Fibroblast of mammary gland (primary cell): ENCODE data around the gene ZNF346.

Experiments used
- DNase-seq: peaks from one replicate; pipeline ENCODE4 v3.0.0-alpha.2; 2010; ENCODE audit warnings: low read depth
- H3K4me3 ChIP-seq: 2 replicates; pipeline ENCODE4 v1.5.1; 2011; ENCODE audit warnings: low read depth, mild to moderate bottlenecking, low read length, moderate library complexity; ENCODE audit not compliant: control insufficient read depth
- CTCF ChIP-seq: conservative IDR thresholded peaks from 2 replicates; pipeline ENCODE4 v1.5.1; 2011; ENCODE audit warnings: low read depth, low read length, inconsistent platforms; ENCODE audit not compliant: control insufficient read depth, insufficient read depth

ZNF346 gene

GRCh38 chr5:177087398-177088005 is 65.0 kb downstream of the ZNF346 start:
- H3K4me3 ChIP-seq: no peak overlapping the region
- TF ChIP-seq CTCF: no peak
- no peak for DNase-seq

GRCh38 chr5:177089127-177089526 is 66.6 kb downstream of the ZNF346 start:
- H3K4me3 ChIP-seq: no peak overlapping the region
- TF ChIP-seq CTCF: no peak
- DNase-seq: no peak

- no peak for TF ChIP-seq CTCF
- DNase-seq: no peak
- H3K4me3 ChIP-seq: no peak overlapping the region
Observed at GRCh38 chr5:177089825-177090641, 67.5 kb downstream of the ZNF346 start.

- no peak overlapping the region for H3K4me3 ChIP-seq
- no peak for TF ChIP-seq CTCF
- no peak for DNase-seq
Observed at GRCh38 chr5:177090813-177091212, 68.3 kb downstream of the ZNF346 start.

GRCh38 chr5:177091232-177091631 is 68.7 kb downstream of the ZNF346 start:
- no peak for DNase-seq
- H3K4me3 ChIP-seq: no peak overlapping the region
- TF ChIP-seq CTCF: no peak

GRCh38 chr5:177092178-177093081 is 69.9 kb downstream of the ZNF346 start:
- TF ChIP-seq CTCF: no peak
- DNase-seq: no peak
- no peak overlapping the region for H3K4me3 ChIP-seq
